ENCODE measurements around the gene KCNJ6.
"Not testable (repeated sequence)": the region's sequence is repeated elsewhere in the genome, so short reads cannot be mapped to it uniquely, and the experiment has no call there.

The KCNJ6 gene

GRCh38 chr21:37916310-37917051 is at the start of gene KCNJ6:
KCNJ6 (minus strand) TSS chr21:37916457; CDS start chr21:37840682, 75,775 bp downstream.
- no peak for DNase-seq

GRCh38 chr21:37965088-37965805 is 49.0 kb upstream of the KCNJ6 start:
- DNase-seq = no peak

GRCh38 chr21:37958537-37958936 is 42.3 kb upstream of the KCNJ6 start:
- no peak for DNase-seq

GRCh38 chr21:37956772-37957171 is 40.5 kb upstream of the KCNJ6 start:
- DNase-seq = no peak

- no peak for DNase-seq
Measured at GRCh38 chr21:37945036-37945435, 28.8 kb upstream of the KCNJ6 start.

- DNase-seq = no peak
Measured at GRCh38 chr21:37944496-37944895, 28.2 kb upstream of the KCNJ6 start.

- DNase-seq = no peak
Measured at GRCh38 chr21:37940691-37941090, 24.4 kb upstream of the KCNJ6 start.

GRCh38 chr21:37939838-37940237 is 23.6 kb upstream of the KCNJ6 start:
- no peak for DNase-seq

GRCh38 chr21:37939251-37939650 is 23.0 kb upstream of the KCNJ6 start:
- DNase-seq = no peak

- no peak for DNase-seq
Measured at GRCh38 chr21:37937668-37938067, 21.4 kb upstream of the KCNJ6 start.

- no peak for DNase-seq
Measured at GRCh38 chr21:37936010-37936785, 19.9 kb upstream of the KCNJ6 start.

GRCh38 chr21:37932936-37933335 is 16.7 kb upstream of the KCNJ6 start:
- DNase-seq = no peak

- no peak for DNase-seq
Measured at GRCh38 chr21:37927711-37928110, 11.5 kb upstream of the KCNJ6 start.

GRCh38 chr21:37921091-37921490 is 4.8 kb upstream of the KCNJ6 start:
- no peak for DNase-seq

GRCh38 chr21:37920302-37920701 is 4.0 kb upstream of the KCNJ6 start:
- DNase-seq = not testable (repeated sequence)

- DNase-seq = no peak
Measured at GRCh38 chr21:37917612-37918011, 1.4 kb upstream of the KCNJ6 start.

- DNase-seq = no peak
Measured at GRCh38 chr21:37915941-37916309, 332 bp downstream of the KCNJ6 start.

- no peak for DNase-seq
Measured at GRCh38 chr21:37915497-37915911, 753 bp downstream of the KCNJ6 start.

GRCh38 chr21:37912616-37913015 is 3.6 kb downstream of the KCNJ6 start:
- DNase-seq = no peak

GRCh38 chr21:37909936-37910335 is 6.3 kb downstream of the KCNJ6 start:
- no peak for DNase-seq

- no peak for DNase-seq
Measured at GRCh38 chr21:37908691-37909090, 7.6 kb downstream of the KCNJ6 start.

- no peak for DNase-seq
Measured at GRCh38 chr21:37907076-37907475, 9.2 kb downstream of the KCNJ6 start.

- DNase-seq = no peak
Measured at GRCh38 chr21:37905291-37905690, 11.0 kb downstream of the KCNJ6 start.

GRCh38 chr21:37904856-37905255 is 11.4 kb downstream of the KCNJ6 start:
- DNase-seq = no peak

All from activated CD8-positive, alpha-beta memory T cell treated with anti-CD3 and anti-CD28 coated beads, Interleukin-2, amount 50 U/mL, for 4 hours (primary cell).